Mucosa of rectum (tissue), 2 donors: Measurements from ENCODE around the gene IFNGR2.

ENCODE experiments used
- H3K27ac ChIP-seq, 2 donors: one replicate each; pipeline ENCODE4 v1.7.0; 2013; ENCODE audit warnings: inconsistent platforms in 2 of 2, low read depth in 2 of 2, low read length in 2 of 2
- H3K27me3 ChIP-seq, 2 donors: one replicate each; pipeline ENCODE4 v1.7.0; 2013; ENCODE audit warnings: low read length in 2 of 2; ENCODE audit not compliant: control insufficient read depth in 2 of 2, insufficient read depth in 2 of 2
- H3K36me3 ChIP-seq, 2 donors: one replicate each; pipeline ENCODE4 v1.7.0; 2013; ENCODE audit warnings: low read length in 2 of 2; ENCODE audit not compliant: control insufficient read depth in 2 of 2, insufficient read depth in 2 of 2
- H3K4me1 ChIP-seq, 2 donors: one replicate each; pipeline ENCODE4 v1.7.0; 2013; ENCODE audit warnings: low read length in 2 of 2, mild to moderate bottlenecking in 1 of 2; ENCODE audit not compliant: control insufficient read depth in 2 of 2, insufficient read depth in 2 of 2
- H3K4me3 ChIP-seq, 2 donors: one replicate each; pipeline ENCODE4 v1.7.0; 2013; ENCODE audit warnings: low read length in 2 of 2
- H3K9ac ChIP-seq, 2 donors: one replicate each; pipeline ENCODE4 v1.7.0; 2013; ENCODE audit warnings: low read length in 2 of 2, low read depth in 1 of 2, mild to moderate bottlenecking in 1 of 2
- H3K9me3 ChIP-seq, 2 donors: one replicate each; pipeline ENCODE4 v1.7.0; 2013; ENCODE audit warnings: low read length in 2 of 2; ENCODE audit not compliant: control insufficient read depth in 2 of 2
- donor health status: healthy.
- donor health status: Normal muscosa, but diverticular disease.

The IFNGR2 gene

GRCh38 chr21:33430858-33431257 is 27.6 kb downstream of the IFNGR2 start:
- Histone ChIP-seq H3K36me3 (peaks cover 64 to 76% of the 10 kb centered on the region in 2 donors), H3K4me3 (no peak overlapping the region), H3K27ac (no peak overlapping the region), H3K9me3 (no peaks in the 10 kb centered on the region), H3K4me1 (peaks cover 0 to 9% of the 10 kb centered on the region in 2 donors), H3K9ac (no peak overlapping the region), H3K27me3 (no peaks in the 10 kb centered on the region)

DNA sequence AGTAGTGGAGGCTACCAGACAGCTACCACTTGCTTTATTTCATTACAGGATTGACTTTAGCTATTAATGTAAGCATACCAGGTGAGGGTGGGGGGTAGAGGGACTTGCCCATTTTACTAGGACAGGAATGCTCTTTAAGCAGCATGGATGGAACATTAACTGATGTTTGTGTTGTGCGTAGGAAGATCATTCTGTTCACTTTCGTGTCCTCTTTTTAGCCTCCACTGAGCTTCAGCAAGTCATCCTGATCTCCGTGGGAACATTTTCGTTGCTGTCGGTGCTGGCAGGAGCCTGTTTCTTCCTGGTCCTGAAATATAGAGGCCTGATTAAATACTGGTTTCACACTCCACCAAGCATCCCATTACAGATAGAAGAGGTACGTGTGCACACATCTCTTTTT is 29.3 kb downstream of the IFNGR2 start:
- Histone ChIP-seq H3K4me3 (no peak overlapping the region), H3K36me3 (peaks cover 62 to 76% of the 10 kb centered on the region in 2 donors), H3K9me3 (no peaks in the 10 kb centered on the region), H3K4me1 (peaks cover 0 to 9% of the 10 kb centered on the region in 2 donors), H3K27me3 (no peaks in the 10 kb centered on the region), H3K27ac (no peak overlapping the region), H3K9ac (no peak overlapping the region)

DNA sequence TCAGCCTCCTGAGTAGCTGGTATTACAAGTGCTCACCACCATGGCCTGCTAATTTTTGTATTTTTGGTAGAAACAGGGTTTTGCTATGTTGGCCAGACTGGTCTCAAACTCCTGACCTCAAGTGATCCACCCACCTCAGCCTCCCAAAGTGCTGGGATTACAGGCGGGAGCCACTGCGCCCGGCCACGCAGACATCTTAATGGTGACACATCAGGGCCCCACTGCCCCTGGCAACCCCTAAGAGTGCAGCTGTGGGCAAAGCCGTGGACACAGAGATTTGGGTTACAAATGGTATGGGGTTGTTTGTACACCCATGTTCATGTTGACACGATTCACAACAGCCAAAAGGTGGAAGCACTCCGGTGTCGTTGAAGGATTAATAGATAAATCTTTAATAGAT is 29.8 kb downstream of the IFNGR2 start:
- Histone ChIP-seq H3K9ac (no peak overlapping the region), H3K4me1 (peaks cover 0 to 9% of the 10 kb centered on the region in 2 donors), H3K9me3 (no peaks in the 10 kb centered on the region), H3K36me3 (peaks cover 61 to 76% of the 10 kb centered on the region in 2 donors), H3K27ac (peak overlapping the region; percentile 39 to 58), H3K27me3 (no peaks in the 10 kb centered on the region), H3K4me3 (no peak overlapping the region)

- no peak overlapping the region for H3K4me3 ChIP-seq
- H3K27ac ChIP-seq = peak overlapping the region; percentile 39 to 58
- peaks cover 0 to 9% of the 10 kb centered on the region in 2 donors for H3K4me1 ChIP-seq
- H3K9me3 ChIP-seq = no peaks in the 10 kb centered on the region
- peak overlapping the region in 1 of 2 donors; percentile 41 for H3K9ac ChIP-seq
- peaks cover 60 to 75% of the 10 kb centered on the region in 2 donors for H3K36me3 ChIP-seq
- H3K27me3 ChIP-seq = no peaks in the 10 kb centered on the region
These were observed 30.4 kb downstream of the IFNGR2 start for GRCh38 chr21:33433425-33434114.

GRCh38 chr21:33434770-33435360 is 31.7 kb downstream of the IFNGR2 start:
- Histone ChIP-seq H3K9ac (peak overlapping the region in 1 of 2 donors; percentile 30), H3K4me3 (no peak overlapping the region), H3K9me3 (no peaks in the 10 kb centered on the region), H3K27ac (peak overlapping the region; percentile 38 to 73), H3K4me1 (peaks cover 0 to 9% of the 10 kb centered on the region in 2 donors), H3K27me3 (no peaks in the 10 kb centered on the region), H3K36me3 (peaks cover 49 to 64% of the 10 kb centered on the region in 2 donors)

DNA sequence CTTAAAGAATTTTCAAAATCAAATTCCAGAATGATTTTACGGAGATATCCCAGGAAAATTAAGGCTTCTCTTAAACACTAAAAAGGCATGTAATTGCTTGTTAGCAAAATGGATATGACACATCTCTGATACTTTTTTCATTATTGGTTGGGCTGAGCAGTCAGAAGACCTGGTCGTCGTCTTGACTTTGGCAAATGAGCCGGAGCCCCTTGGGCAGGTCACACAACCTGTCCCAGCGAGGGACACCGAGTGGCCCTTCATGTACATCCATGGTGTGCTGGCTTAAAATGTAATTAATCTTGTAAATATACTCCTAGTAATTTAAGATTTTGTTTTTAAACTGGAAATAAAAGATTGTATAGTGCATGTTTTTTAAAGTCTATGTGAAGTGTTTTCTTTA is 33.9 kb downstream of the IFNGR2 start:
- H3K36me3 ChIP-seq = peaks cover 39 to 43% of the 10 kb centered on the region in 2 donors
- H3K9ac ChIP-seq = no peak overlapping the region
- H3K27me3 ChIP-seq = no peaks in the 10 kb centered on the region
- H3K27ac ChIP-seq = no peak overlapping the region
- no peaks in the 10 kb centered on the region for H3K9me3 ChIP-seq
- H3K4me1 ChIP-seq = peaks cover 5 to 11% of the 10 kb centered on the region in 2 donors
- H3K4me3 ChIP-seq = no peak overlapping the region

- Histone ChIP-seq H3K4me1 (peaks cover 4 to 8% of the 10 kb centered on the region in 2 donors), H3K4me3 (no peak overlapping the region), H3K9ac (peak overlapping the region; percentile 34 to 40), H3K27ac (peak overlapping the region; percentile 58 to 71), H3K9me3 (no peaks in the 10 kb centered on the region), H3K27me3 (no peaks in the 10 kb centered on the region), H3K36me3 (peaks cover 12 to 25% of the 10 kb centered on the region in 2 donors)
These were observed 38.6 kb downstream of the IFNGR2 start for GRCh38 chr21:33441489-33442477.

- no peak overlapping the region for H3K9ac ChIP-seq
- peak overlapping the region in 1 of 2 donors; percentile 9 for H3K27ac ChIP-seq
- no peaks in the 10 kb centered on the region for H3K27me3 ChIP-seq
- H3K4me3 ChIP-seq = no peak overlapping the region
- peaks cover 4 to 8% of the 10 kb centered on the region in 2 donors for H3K4me1 ChIP-seq
- no peaks in the 10 kb centered on the region for H3K9me3 ChIP-seq
- H3K36me3 ChIP-seq = peaks cover 3 to 17% of the 10 kb centered on the region in 2 donors
These were observed 40.0 kb downstream of the IFNGR2 start for GRCh38 chr21:33443194-33443593.

GRCh38 chr21:33444499-33444898 is 41.3 kb downstream of the IFNGR2 start:
- Histone ChIP-seq H3K27me3 (no peaks in the 10 kb centered on the region), H3K4me1 (peaks cover 4 to 8% of the 10 kb centered on the region in 2 donors), H3K9ac (no peak overlapping the region), H3K9me3 (no peaks in the 10 kb centered on the region), H3K36me3 (peaks cover 0 to 17% of the 10 kb centered on the region in 2 donors), H3K4me3 (no peak overlapping the region), H3K27ac (no peak overlapping the region)
